Ovary (tissue), 9 donors: ENCODE data around the gene FBXL7. TPM values are rescaled to one million over a fixed set of nuclear protein-coding genes. Genes with fewer than 3 reads are reported as not detected.

ENCODE experiments used
- DNase-seq, 5 donors: peaks; one replicate each; pipeline ENCODE4 v3.0.0-alpha.2; 2019 to 2020
- H3K27ac ChIP-seq, 2 donors: fragments of 200-600 bp; one replicate each; pipeline versions ENCODE4 v1.5.1 to v1.8.0; 2019 to 2022
- H3K27me3 ChIP-seq: fragments of 200-600 bp; one replicate; pipeline ENCODE4 v1.8.0; 2022
- H3K36me3 ChIP-seq: fragments of 200-600 bp; sonication (generic); one replicate; pipeline ENCODE4 v1.5.1; 2019
- H3K4me1 ChIP-seq: one replicate; pipeline ENCODE4 v1.8.1; 2013; ENCODE audit warnings: mild to moderate bottlenecking, moderate library complexity; ENCODE audit not compliant: insufficient read depth
- H3K4me3 ChIP-seq: fragments of 200-600 bp; sonication (generic); one replicate; pipeline ENCODE4 v1.5.1; 2017
- H3K9me3 ChIP-seq, 2 donors: fragments of 200-600 bp in 1 of 2; sonication (generic) in 1 of 2; one replicate each; pipeline versions ENCODE4 v1.5.1 to v1.8.1; 2013 to 2019; ENCODE audit warnings: mild to moderate bottlenecking in 1 of 2, moderate library complexity in 1 of 2
- EP300 ChIP-seq: sonication (generic); formaldehyde crosslinking; IDR thresholded peaks from one replicate; pipeline ENCODE4 v1.6.1; 2017; ENCODE audit warnings: antibody characterized with exemption
- POLR2A ChIP-seq: fragments of 450-650 bp; IDR thresholded peaks from one replicate; pipeline ENCODE4 v1.6.1; 2017; ENCODE audit warnings: antibody characterized with exemption, mild to moderate bottlenecking, moderate library complexity
- WGBS, 3 donors: extraction: QIAGEN DNeasy Blood & Tissue Kit in 1 of 3; methylation state at CpG; one replicate each; pipeline versions ENCODE4 v1.1.5 to v1.1.7; 2013 to 2017; 5-methylcytosine and 5-hydroxymethylcytosine counted together
- intact Hi-C, 4 donors: fragments of 100-400 bp; cut with DNase I; formaldehyde crosslinking; loops; one replicate each; pipeline versions ENCODE4 v1.11.0 to v1.15.1; 2022 to 2023
- polyA plus RNA-seq, 2 donors: library from polyadenylated mRNA; stranded (reverse); fragments of 200-250 nt in 1 of 2; fragments of 350-450 nt in 1 of 2; fragmentation: Illumina TruSeq in 1 of 2; extraction: RNeasy Lipid Tissue Mini Kit (QIAGEN cat#74804) in 1 of 2; gene quantifications; one replicate each; pipeline ENCODE4 v1.2.3, GENCODE V29; 2013 to 2014
- total RNA-seq, 7 donors: library from RNA; depleted of rRNA in 2 of 7; stranded (reverse); fragments of >200 nt in 2 of 7; fragmentation: NEBNext Ultra II Directional in 3 of 7; extraction: Animal tissue kit (Norgen Biotek cat#: 25700) in 3 of 7; gene quantifications; one replicate each; pipeline versions ENCODE4 v1.1.0 to v1.2.4, GENCODE V29; 2016 to 2023
- TF ChIP-seq, protein P1 (sequence below), 3 donors: fragments of 450-650 bp in 2 of 3; fragments of 200-600 bp in 1 of 3; IDR thresholded peaks; one replicate each; pipeline versions ENCODE4 v1.5.1 to v1.8.0; 2016 to 2022; ENCODE audit warnings: antibody characterized with exemption in 3 of 3, mild to moderate bottlenecking in 1 of 3
- donor health status: DM: no; HTN: no; CAD: no; lungs with moderate emphysema.
- donor health status: DM: no; HTN: no; CAD: no.
- donor health status: Bipolar disorder and iron deficiency.
- donor health status: DM: yes; HTN: yes; CAD: no.
- donor health status: DM: no; HTN: no; CAD: no.
- donor health status: DM: yes; HTN: yes; CAD: no.

FBXL7 gene
- total and polyA plus RNA-seq, 9 donors: 21.1 to 40.9 (median 29.2) TPM

DNA sequence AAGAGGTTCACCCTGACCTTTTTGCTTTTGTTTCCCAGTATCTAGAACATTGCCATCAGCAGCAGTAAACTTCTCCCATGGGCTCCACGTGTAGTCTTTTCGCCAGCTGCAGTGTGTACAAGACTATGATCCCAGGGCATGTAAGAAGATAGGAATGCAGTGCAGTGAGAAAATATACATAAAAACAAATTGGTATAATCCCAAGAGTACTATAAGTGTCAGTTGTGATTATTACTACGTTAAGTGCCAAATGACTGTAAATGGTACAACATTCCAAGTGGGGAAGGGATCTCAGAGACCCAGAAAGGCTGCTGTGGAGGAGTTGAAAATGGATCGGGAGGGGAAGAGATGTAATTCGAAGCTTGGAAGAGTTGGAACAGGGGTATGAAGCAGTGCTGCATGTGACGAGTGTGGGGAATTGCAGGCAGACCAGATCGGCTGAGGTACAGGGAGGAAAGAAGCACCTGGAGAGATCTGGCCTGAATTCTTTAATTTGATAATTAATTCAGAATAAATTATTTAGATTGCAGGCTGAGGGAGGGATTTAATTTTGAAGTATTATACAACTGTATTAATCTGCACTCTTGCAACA, 95.1 kb downstream of the FBXL7 start:
- Histone ChIP-seq H3K9me3 (no peaks in the 10 kb centered on the region), H3K27ac (no peak overlapping the region), H3K27me3 (no peaks in the 10 kb centered on the region), H3K36me3 (no peaks in the 10 kb centered on the region), H3K4me3 (no peak overlapping the region), H3K4me1 (peaks cover 5% of the 10 kb centered on the region)
- no peak for TF ChIP-seq EP300
- TF ChIP-seq POLR2A: no peak
- DNase-seq: no peak
- 58 to 68% (median 66%) methylated on average over 7 of the region's 7 CpGs for WGBS, 3 donors
- intact Hi-C loops: no loop called here

DNA sequence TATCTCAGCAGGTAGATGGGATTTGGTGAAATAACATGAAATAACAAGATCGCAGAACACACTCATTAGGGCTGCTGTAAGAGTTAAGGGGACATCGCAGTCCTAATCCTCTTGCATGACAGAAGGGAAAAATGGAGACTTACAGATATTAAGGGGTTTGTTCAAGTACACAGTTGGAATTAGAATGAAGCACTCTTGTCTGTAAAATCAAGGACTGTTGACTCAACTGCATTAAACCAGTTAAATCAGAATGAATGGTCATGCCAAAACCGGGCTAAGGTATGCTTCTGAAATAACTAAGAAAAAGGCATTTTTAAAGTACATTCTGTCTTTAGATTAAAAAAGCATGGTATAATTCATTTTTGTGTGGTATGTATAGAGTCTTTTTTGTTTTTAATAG, 95.9 kb downstream of the FBXL7 start:
- intact Hi-C loops: no loop called here
- Histone ChIP-seq H3K4me3 (no peak overlapping the region), H3K27ac (no peak overlapping the region), H3K9me3 (no peaks in the 10 kb centered on the region), H3K27me3 (no peaks in the 10 kb centered on the region), H3K4me1 (peaks cover 5% of the 10 kb centered on the region), H3K36me3 (no peaks in the 10 kb centered on the region)
- TF ChIP-seq, protein P1, sequence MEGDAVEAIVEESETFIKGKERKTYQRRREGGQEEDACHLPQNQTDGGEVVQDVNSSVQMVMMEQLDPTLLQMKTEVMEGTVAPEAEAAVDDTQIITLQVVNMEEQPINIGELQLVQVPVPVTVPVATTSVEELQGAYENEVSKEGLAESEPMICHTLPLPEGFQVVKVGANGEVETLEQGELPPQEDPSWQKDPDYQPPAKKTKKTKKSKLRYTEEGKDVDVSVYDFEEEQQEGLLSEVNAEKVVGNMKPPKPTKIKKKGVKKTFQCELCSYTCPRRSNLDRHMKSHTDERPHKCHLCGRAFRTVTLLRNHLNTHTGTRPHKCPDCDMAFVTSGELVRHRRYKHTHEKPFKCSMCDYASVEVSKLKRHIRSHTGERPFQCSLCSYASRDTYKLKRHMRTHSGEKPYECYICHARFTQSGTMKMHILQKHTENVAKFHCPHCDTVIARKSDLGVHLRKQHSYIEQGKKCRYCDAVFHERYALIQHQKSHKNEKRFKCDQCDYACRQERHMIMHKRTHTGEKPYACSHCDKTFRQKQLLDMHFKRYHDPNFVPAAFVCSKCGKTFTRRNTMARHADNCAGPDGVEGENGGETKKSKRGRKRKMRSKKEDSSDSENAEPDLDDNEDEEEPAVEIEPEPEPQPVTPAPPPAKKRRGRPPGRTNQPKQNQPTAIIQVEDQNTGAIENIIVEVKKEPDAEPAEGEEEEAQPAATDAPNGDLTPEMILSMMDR (IDR thresholded peaks at IDR 0.05): no peak
- TF ChIP-seq POLR2A (no peak), EP300 (no peak)
- no peak for DNase-seq
- 65 to 81% (median 67%) methylated on average over 3 of the region's 3 CpGs for WGBS, 3 donors

DNA sequence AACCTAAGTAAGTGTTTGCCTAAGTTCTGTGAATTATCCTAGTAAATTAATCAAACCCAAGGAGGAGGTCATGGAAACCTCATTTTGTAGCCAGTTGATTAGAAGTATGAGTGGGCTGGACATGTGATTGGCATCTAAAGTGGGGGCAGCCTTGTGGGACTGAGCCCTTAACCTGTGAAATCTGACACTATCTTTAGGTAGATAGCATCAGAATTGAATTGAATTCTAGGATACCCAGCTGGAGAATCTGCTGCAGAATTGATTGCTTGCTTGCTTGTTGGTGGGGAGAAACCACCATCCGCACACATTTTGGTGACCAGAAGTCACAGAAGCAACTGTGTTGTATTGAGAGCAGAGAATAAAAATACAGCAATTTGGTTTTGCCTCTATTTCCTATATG, 97.0 kb downstream of the FBXL7 start:
- intact Hi-C loops: no loop called here
- H3K27me3 ChIP-seq: no peaks in the 10 kb centered on the region
- no peak for DNase-seq
- peaks cover 5% of the 10 kb centered on the region for H3K4me1 ChIP-seq
- TF ChIP-seq, protein P1 (IDR thresholded peaks at IDR 0.05): no peak
- no peak for TF ChIP-seq EP300
- TF ChIP-seq POLR2A: no peak
- no peak overlapping the region for H3K4me3 ChIP-seq
- WGBS, 3 donors: 96 to 100% (median 97%) methylated on average over 1 of the region's 1 CpG
- H3K9me3 ChIP-seq: no peaks in the 10 kb centered on the region
- no peaks in the 10 kb centered on the region for H3K36me3 ChIP-seq
- no peak overlapping the region for H3K27ac ChIP-seq

DNA sequence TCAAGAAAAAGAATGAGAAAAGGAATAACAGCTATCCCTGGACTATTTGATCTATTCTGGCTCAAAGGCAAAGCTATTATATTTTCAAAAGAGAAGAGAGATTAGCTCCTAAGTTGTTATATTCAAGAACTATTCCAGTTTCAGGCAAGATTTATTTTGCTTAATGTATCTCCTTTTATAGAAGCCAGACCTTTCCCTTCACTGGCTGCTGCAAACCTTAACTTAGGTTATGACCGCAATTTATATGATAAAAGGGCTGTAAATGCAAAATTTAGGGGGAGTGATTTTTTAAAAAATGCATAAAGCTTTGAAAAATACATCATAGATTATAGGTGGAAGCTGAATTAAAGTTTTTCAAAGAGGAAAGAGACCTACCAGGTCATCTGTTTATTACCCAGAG, 97.8 kb downstream of the FBXL7 start:
- H3K36me3 ChIP-seq: no peaks in the 10 kb centered on the region
- no peak overlapping the region for H3K27ac ChIP-seq
- intact Hi-C loops: no loop called here
- no peak overlapping the region for H3K4me3 ChIP-seq
- no peaks in the 10 kb centered on the region for H3K9me3 ChIP-seq
- no peak for DNase-seq
- no peaks in the 10 kb centered on the region for H3K27me3 ChIP-seq
- peaks cover 4% of the 10 kb centered on the region for H3K4me1 ChIP-seq
- WGBS, 3 donors: 64 to 79% (median 67%) methylated on average over 1 of the region's 1 CpG
- no peak for TF ChIP-seq EP300
- TF ChIP-seq, protein P1 (IDR thresholded peaks at IDR 0.05): no peak
- TF ChIP-seq POLR2A: no peak

DNA sequence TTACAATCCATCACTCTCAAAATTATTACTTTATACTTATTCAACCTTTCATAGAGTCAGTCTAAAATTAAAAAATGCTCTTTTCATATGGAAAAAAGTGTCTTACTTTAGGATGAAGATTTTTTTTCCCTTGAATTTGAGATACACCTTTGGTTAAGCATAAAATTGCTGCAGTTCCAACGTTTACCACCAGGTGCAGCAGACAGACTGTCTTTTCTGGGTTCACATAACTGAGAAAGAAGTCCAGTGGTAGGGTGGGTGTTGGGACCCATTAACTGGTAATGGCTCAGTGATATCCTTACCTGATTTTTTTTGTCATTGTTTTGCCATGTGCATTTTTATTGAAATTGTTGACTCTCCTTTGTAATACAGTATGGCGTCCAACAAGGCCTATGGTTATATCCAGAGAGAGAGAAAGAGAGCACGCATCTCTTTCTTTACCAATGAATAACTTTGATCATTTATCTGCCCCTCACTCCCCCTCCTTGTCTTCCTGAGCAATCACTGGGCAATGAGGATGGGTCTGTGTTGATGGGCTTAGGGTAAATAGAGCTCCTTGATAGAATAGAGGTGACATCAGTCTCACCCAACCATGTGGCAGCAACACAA, 98.4 kb downstream of the FBXL7 start:
- Histone ChIP-seq H3K27ac (no peak overlapping the region), H3K4me3 (no peak overlapping the region), H3K9me3 (no peaks in the 10 kb centered on the region), H3K4me1 (no peaks in the 10 kb centered on the region), H3K27me3 (no peaks in the 10 kb centered on the region), H3K36me3 (no peaks in the 10 kb centered on the region)
- WGBS, 3 donors: 70 to 74% (median 71%) methylated on average over 3 of the region's 3 CpGs
- DNase-seq: no peak
- intact Hi-C loops: no loop called here
- TF ChIP-seq, protein P1 (IDR thresholded peaks at IDR 0.05): no peak
- TF ChIP-seq POLR2A: no peak
- no peak for TF ChIP-seq EP300
